HepG2 (cell line): Measurements from ENCODE around the gene FLT3LG. TPM values are rescaled to one million over a fixed set of nuclear protein-coding genes. Genes with fewer than 3 reads are reported as not detected.
A peak's percentile ranks its signal among the peaks of the same experiment; 100 is the strongest.

ENCODE experiments used
- CREBL2 ChIP-seq: sonication (generic); formaldehyde crosslinking; IDR thresholded peaks from 2 replicates; pipeline ENCODE4 v1.8.1; 2023; ENCODE audit warnings: missing genetic modification reagents, mild to moderate bottlenecking, borderline replicate concordance
- CSRNP1 ChIP-seq: sonication (generic); formaldehyde crosslinking; IDR thresholded peaks from 2 replicates; pipeline ENCODE4 v1.8.1; 2023; ENCODE audit warnings: mild to moderate bottlenecking, missing genetic modification reagents
- DBP ChIP-seq: sonication (generic); formaldehyde crosslinking; IDR thresholded peaks from 2 replicates; pipeline ENCODE4 v1.4.0; 2020; ENCODE audit warnings: missing genetic modification reagents; ENCODE audit errors: not compliant biosample characterization
- ELK4 ChIP-seq: sonication (generic); formaldehyde crosslinking; IDR thresholded peaks from 2 replicates; pipeline ENCODE4 v1.9.0; 2021; ENCODE audit warnings: missing genetic modification reagents, borderline replicate concordance
- FOXP1 ChIP-seq, 2 experiments: fragments of 450-650 bp in 1 of 2; IDR thresholded peaks; 2 replicates each; pipeline ENCODE4 v1.6.1; 2017 to 2018; ENCODE audit warnings: antibody characterized with exemption in 1 of 2
- HBP1 ChIP-seq: IDR thresholded peaks from 2 replicates; pipeline ENCODE4 v1.6.1; 2016; ENCODE audit warnings: low read depth, control low read depth
- IRF9 ChIP-seq: sonication (generic); formaldehyde crosslinking; IDR thresholded peaks from 2 replicates; pipeline ENCODE4 v1.8.0; 2022; ENCODE audit warnings: missing genetic modification reagents, mild to moderate bottlenecking, borderline replicate concordance
- JARID2 ChIP-seq: sonication (generic); formaldehyde crosslinking; IDR thresholded peaks from 2 replicates; pipeline ENCODE4 v1.8.1; 2023; ENCODE audit warnings: missing genetic modification reagents, inconsistent platforms; ENCODE audit not compliant: insufficient replicate concordance
- KDM3A ChIP-seq: IDR thresholded peaks from 2 replicates; pipeline ENCODE4 v1.6.1; 2018; ENCODE audit warnings: low read depth, missing compliant biosample characterization
- MAFK ChIP-seq, 2 experiments: IDR thresholded peaks in 1 of 2; conservative IDR thresholded peaks in 1 of 2; 2 replicates each; pipeline ENCODE4 v1.6.1; 2011; ENCODE audit warnings: improper control_type of control experiment in 2 of 2, low read length in 2 of 2
- MXD4 ChIP-seq: IDR thresholded peaks from 2 replicates; pipeline ENCODE4 v1.6.1; 2016; ENCODE audit warnings: mild to moderate bottlenecking, missing biosample characterization, missing genetic modification reagents
- NCOA5 ChIP-seq: sonication (generic); formaldehyde crosslinking; IDR thresholded peaks from 2 replicates; pipeline ENCODE4 v1.4.0; 2020; ENCODE audit warnings: missing genetic modification reagents
- NR2C2 ChIP-seq: sonication (generic); formaldehyde crosslinking; IDR thresholded peaks from 2 replicates; pipeline ENCODE4 v1.4.0; 2020; ENCODE audit warnings: missing genetic modification reagents, mild to moderate bottlenecking, moderate library complexity, borderline replicate concordance
- PAF1 ChIP-seq: IDR thresholded peaks from 2 replicates; pipeline ENCODE4 v1.6.1; 2016; ENCODE audit warnings: missing genetic modification reagents, missing compliant biosample characterization
- REPIN1 ChIP-seq: sonication (generic); formaldehyde crosslinking; IDR thresholded peaks from 2 replicates; pipeline ENCODE4 v1.8.0; 2022; ENCODE audit warnings: missing genetic modification reagents, low read depth, mild to moderate bottlenecking, borderline replicate concordance
- SALL1 ChIP-seq: sonication (generic); formaldehyde crosslinking; IDR thresholded peaks from 2 replicates; pipeline ENCODE4 v1.8.0; 2022; ENCODE audit warnings: mild to moderate bottlenecking, missing genetic modification reagents
- SP2 ChIP-seq: sonication (generic); formaldehyde crosslinking; IDR thresholded peaks from 2 replicates; pipeline ENCODE4 v1.5.1; 2020; ENCODE audit warnings: mild to moderate bottlenecking, missing genetic modification reagents
- ZNF274 ChIP-seq: sonication (generic); formaldehyde crosslinking; IDR thresholded peaks from 2 replicates; pipeline ENCODE4 v1.5.1; 2020; ENCODE audit warnings: mild to moderate bottlenecking, missing genetic modification reagents
- ZNF556 ChIP-seq: sonication (generic); formaldehyde crosslinking; IDR thresholded peaks from 2 replicates; pipeline ENCODE4 v1.4.0; 2020; ENCODE audit warnings: mild to moderate bottlenecking, missing genetic modification reagents, borderline replicate concordance
- ZNF564 ChIP-seq: sonication (generic); formaldehyde crosslinking; IDR thresholded peaks from 2 replicates; pipeline ENCODE4 v1.8.1; 2023; ENCODE audit warnings: mild to moderate bottlenecking, missing genetic modification reagents
- ZNF775 ChIP-seq: sonication (generic); formaldehyde crosslinking; IDR thresholded peaks from 2 replicates; pipeline ENCODE4 v1.4.0; 2020; ENCODE audit warnings: missing genetic modification reagents, mild to moderate bottlenecking, moderate library complexity, borderline replicate concordance
- ZNF850 ChIP-seq: sonication (generic); formaldehyde crosslinking; conservative IDR thresholded peaks from 2 replicates; pipeline ENCODE4 v1.9.0; 2021; ENCODE audit warnings: mild to moderate bottlenecking, missing genetic modification reagents
- polyA plus RNA-seq, 8 experiments: library from polyadenylated mRNA; depleted of rRNA in 3 of 8; stranded (reverse) in 7 of 8; unstranded in 1 of 8; fragments of >200 nt; fragmentation: Illumina TruSeq in 4 of 8; extraction: Trizol in 4 of 8; gene quantifications; 2 replicates each; pipeline versions ENCODE4 v1.2.1 to v1.2.3, GENCODE V29; 2011 to 2016; ENCODE audit warnings: low read depth in 4 of 8, missing spikeins in 1 of 8, mixed read lengths in 1 of 8; ENCODE audit not compliant: insufficient read depth in 1 of 8
- total RNA-seq, 5 experiments: library from RNA; depleted of rRNA; stranded (reverse); fragments of >200 nt; fragmentation: Illumina TruSeq; extraction: Trizol; gene quantifications; 2 replicates each; pipeline ENCODE4 v1.2.3, GENCODE V29; 2016; ENCODE audit warnings: low read depth in 1 of 5

The FLT3LG gene
- total and polyA plus RNA-seq, 2 of the 13 experiments (the other 11 are each of a cell fraction or from before 2014, with no cell fraction given), result 1.5 to 2.6 TPM

GRCh38 chr19:49473868-49474541, at the start of gene FLT3LG (continued):
- TF ChIP-seq FOXP1 (IDR thresholded peaks at IDR 0.05) (no peak), FOXP1 (CRISPR knock-in tag; IDR thresholded peaks at IDR 0.05) (no peak), PAF1 (CRISPR knock-in tag) (no peak), SP2 (CRISPR knock-in tag) (0 out of 2 replicates have a peak, but pooled peaks have one; percentile 14), ZNF850 (CRISPR knock-in tag) (no peak), ZNF556 (CRISPR knock-in tag) (0 out of 2 replicates have a peak, but pooled peaks have one; percentile 47), ZNF775 (CRISPR knock-in tag) (no peak), HBP1 (peak; percentile 84; the same call in 1 of the 2 replicates), KDM3A (peak; percentile 48; the same call in 1 of the 2 replicates), NCOA5 (CRISPR knock-in tag) (no peak), ZNF564 (CRISPR knock-in tag) (no peak), IRF9 (CRISPR knock-in tag) (no peak), ZNF274 (CRISPR knock-in tag) (no peak), SALL1 (CRISPR knock-in tag) (peak; percentile 33; the same call in 1 of the 2 replicates), MXD4 (CRISPR knock-in tag) (peak; percentile 49; the same call in 1 of the 2 replicates), DBP (CRISPR knock-in tag) (no peak), CSRNP1 (CRISPR knock-in tag) (0 out of 2 replicates have a peak, but pooled peaks have one; percentile 61), REPIN1 (CRISPR knock-in tag) (0 out of 2 replicates have a peak, but pooled peaks have one; percentile 26), JARID2 (CRISPR knock-in tag) (no peak), ELK4 (CRISPR knock-in tag) (no peak), CREBL2 (CRISPR knock-in tag) (no peak), NR2C2 (CRISPR knock-in tag) (no peak), MAFK (conservative IDR thresholded peaks at IDR 0.05 in 1 of 2, IDR thresholded peaks at IDR 0.05 in 1 of 2; ENCODE audit: low read length in 2 of 2) (no peak)
